Glutamatergic neuron (in vitro differentiated cells): Measurements from ENCODE around the gene TFB1M. TPM values are rescaled to one million over a fixed set of nuclear protein-coding genes. Genes with fewer than 3 reads are reported as not detected.

Source experiments
- DNase-seq: peaks from one replicate; pipeline ENCODE4 v3.0.0; 2022
- H3K27ac Mint-ChIP-seq: one replicate; pipeline ENCODE4 v1.8.0; 2020; ENCODE audit warnings: mild to moderate bottlenecking, mixed read lengths, inconsistent platforms; ENCODE audit not compliant: unreplicated experiment
- H3K27me3 Mint-ChIP-seq: one replicate; pipeline ENCODE4 v1.8.0; 2020; ENCODE audit warnings: mild to moderate bottlenecking, moderate library complexity, mixed read lengths, inconsistent platforms; ENCODE audit not compliant: unreplicated experiment
- H3K36me3 Mint-ChIP-seq: one replicate; pipeline ENCODE4 v1.8.0; 2020; ENCODE audit warnings: mild to moderate bottlenecking, mixed read lengths, inconsistent platforms; ENCODE audit not compliant: unreplicated experiment
- H3K4me1 Mint-ChIP-seq: one replicate; pipeline ENCODE4 v1.8.0; 2020; ENCODE audit warnings: mild to moderate bottlenecking, low read depth, mixed read lengths, inconsistent platforms; ENCODE audit not compliant: unreplicated experiment
- H3K4me3 Mint-ChIP-seq: one replicate; pipeline ENCODE4 v1.8.0; 2020; ENCODE audit warnings: mild to moderate bottlenecking, mixed read lengths, inconsistent platforms; ENCODE audit not compliant: unreplicated experiment
- H3K9me3 Mint-ChIP-seq: one replicate; pipeline ENCODE4 v1.8.0; 2020; ENCODE audit warnings: mild to moderate bottlenecking, moderate library complexity, mixed read lengths, inconsistent platforms; ENCODE audit not compliant: unreplicated experiment
- CTCF ChIP-seq: fragments of 200-600 bp; sonication (generic); IDR thresholded peaks from one replicate; pipeline ENCODE4 v1.5.0; 2021; ENCODE audit not compliant: partially characterized antibody, unreplicated experiment
- total RNA-seq: library from RNA; stranded (reverse); fragmentation: NEBNext Ultra II Directional; extraction: Animal tissue kit (Norgen Biotek cat#: 25700); gene quantifications from one replicate; pipeline ENCODE4 v1.2.1, GENCODE V29; 2021; ENCODE audit not compliant: unreplicated experiment

TFB1M gene
- total RNA-seq, 1 donor from 2014 or later = 36.8 TPM

GRCh38 chr6:155265843-155266535 is 48.3 kb downstream of the TFB1M start:
- Mint-ChIP-seq H3K9me3 (peaks cover 6% of the 10 kb centered on the region), H3K36me3 (no peaks in the 10 kb centered on the region), H3K27ac (peak overlapping the region; percentile 56), H3K4me1 (peaks cover 62% of the 10 kb centered on the region), H3K27me3 (peaks cover 6% of the 10 kb centered on the region), H3K4me3 (peak overlapping the region; percentile 20)
- DNase-seq = no peak
- TF ChIP-seq CTCF = no peak

DNA sequence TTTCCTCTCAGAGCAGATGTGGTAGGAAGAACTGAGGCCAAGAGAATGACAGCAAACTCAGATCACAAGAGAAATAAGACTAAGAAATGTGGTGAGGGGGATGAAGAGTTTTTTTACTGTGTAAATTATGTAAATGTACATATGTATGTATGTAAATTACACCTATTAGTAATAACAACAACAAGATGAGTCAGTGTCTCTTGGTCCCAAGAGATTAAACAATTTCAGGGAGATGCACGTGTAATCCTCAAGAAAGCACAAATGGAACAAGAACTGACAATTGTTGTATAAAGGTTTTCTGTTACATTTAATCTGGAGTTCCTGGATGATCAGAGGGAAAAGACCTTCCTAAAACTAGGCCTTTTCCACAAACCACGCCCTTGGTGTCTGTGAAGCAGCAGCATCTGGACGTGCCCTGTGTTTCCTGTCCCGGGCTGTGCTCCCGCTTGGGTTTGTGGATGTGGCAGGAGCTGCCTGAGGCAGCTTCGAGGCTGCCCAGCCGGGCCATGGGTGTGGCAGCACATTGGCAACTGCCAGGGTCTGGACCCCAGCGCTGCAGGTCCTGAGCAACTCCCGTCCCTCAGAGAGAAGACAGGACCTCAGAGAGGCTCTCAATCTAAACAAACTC is 49.5 kb downstream of the TFB1M start:
- Mint-ChIP-seq H3K9me3 (peaks cover 3% of the 10 kb centered on the region), H3K27me3 (peaks cover 6% of the 10 kb centered on the region), H3K27ac (peak overlapping the region; percentile 74), H3K4me1 (peaks cover 64% of the 10 kb centered on the region), H3K4me3 (no peak overlapping the region), H3K36me3 (no peaks in the 10 kb centered on the region)
- peak; percentile 54 for DNase-seq
- no peak for TF ChIP-seq CTCF

GRCh38 chr6:155263373-155264063 is 50.8 kb downstream of the TFB1M start, which contains the start of gene CLDN20:
CLDN20 (plus strand) TSS chr6:155264013; CDS start chr6:155275720, 11,707 bp downstream.
- Mint-ChIP-seq H3K4me3 (no peak within 1 kb of the TSS), H3K27ac (peak within 1 kb of the TSS; percentile 82), H3K36me3 (no peaks in the 10 kb centered on the region), H3K4me1 (peaks cover 67% of the 10 kb centered on the region), H3K9me3 (peaks cover 3% of the 10 kb centered on the region), H3K27me3 (peaks cover 6% of the 10 kb centered on the region)
- DNase-seq = no peak
- TF ChIP-seq CTCF = no peak

- DNase-seq = no peak
- Mint-ChIP-seq H3K27ac (peak overlapping the region; percentile 26), H3K36me3 (no peaks in the 10 kb centered on the region), H3K4me1 (peaks cover 67% of the 10 kb centered on the region), H3K4me3 (no peak overlapping the region), H3K27me3 (peaks cover 6% of the 10 kb centered on the region), H3K9me3 (peaks cover 3% of the 10 kb centered on the region)
- TF ChIP-seq CTCF = no peak
Observed at GRCh38 chr6:155262655-155263054, 51.6 kb downstream of the TFB1M start.
